ENCODE data around the gene SDC3. TPM values are rescaled to one million over a fixed set of nuclear protein-coding genes. Genes with fewer than 3 reads are reported as not detected.

The SDC3 gene
- total and polyA plus RNA-seq, 10 of the 15 experiments (the other 5 are each of a cell fraction or from before 2014, with no cell fraction given), result under 0.01 to 0.46 (median 0.07) TPM; not detected in 2

DNA sequence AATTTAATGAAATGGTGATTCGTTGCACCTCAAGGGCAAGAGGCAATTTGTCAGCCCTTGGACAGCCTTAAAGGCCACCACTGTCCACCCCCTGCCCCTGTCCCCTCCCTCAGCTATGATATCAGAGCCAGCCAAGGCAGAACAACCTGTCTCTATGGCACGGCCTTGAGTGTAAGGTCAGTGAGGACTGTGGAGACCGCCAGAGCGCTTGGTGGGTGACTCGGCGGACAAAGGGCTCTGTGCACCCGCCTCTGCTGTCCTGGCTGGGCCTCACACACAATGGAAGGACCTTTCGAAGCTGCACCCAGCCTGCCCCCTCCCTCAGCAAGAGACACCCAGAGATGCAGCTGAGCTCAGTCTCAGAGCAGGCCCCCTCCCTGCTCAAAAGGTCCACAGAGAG, 50.6 kb downstream of the SDC3 start:
- in situ Hi-C loops (cut with MboI), result no loop called here
- Histone ChIP-seq H3K9me3 (replicated peaks; ENCODE audit: control insufficient read depth, insufficient read depth, low read length) (no peaks in the 10 kb centered on the region; the same call in 2 of the 3 replicates), H3K79me2 (ENCODE audit: control insufficient read depth, insufficient read depth, low read length) (no peaks in the 10 kb centered on the region), H3K4me1 (ENCODE audit: control insufficient read depth, insufficient read depth, low read length) (no peaks in the 10 kb centered on the region), H2AFZ (ENCODE audit: control insufficient read depth, low read depth, low read length) (no peak overlapping the region), H3K36me3 (ENCODE audit: control insufficient read depth in 2 of 2, insufficient read depth in 2 of 2, low read length in 1 of 2) (no peaks in the 10 kb centered on the region), H3K4me2 (ENCODE audit: control insufficient read depth, insufficient read depth) (no peak overlapping the region), H4K20me1 (ENCODE audit: control insufficient read depth, insufficient read depth) (no peaks in the 10 kb centered on the region), H3K27me3 (replicated peaks in 1 of 2; ENCODE audit: control insufficient read depth in 2 of 2, insufficient read depth in 2 of 2, low read length in 1 of 2) (peaks cover 0 to 5% of the 10 kb centered on the region in 2 experiments; a peak in 2 of 4 replicates), H3K4me3 (no peak overlapping the region), H3K27ac (ENCODE audit: control insufficient read depth, insufficient read depth) (no peak overlapping the region), H3K9ac (ENCODE audit: control insufficient read depth, insufficient read depth, low read length) (no peak overlapping the region)
- no TSS peak for BruUV-seq (replicated peaks)
- no peak for TF ChIP-seq RCOR1 (conservative IDR thresholded peaks at IDR 0.05; ENCODE audit: low read depth, low read length)
- no peak for TF ChIP-seq SREBF1 (IDR thresholded peaks at IDR 0.05; ENCODE audit: low read length)
- no peak for TF ChIP-seq FOS (IDR thresholded peaks at IDR 0.05; ENCODE audit: borderline replicate concordance, extremely low read depth, insufficient read length)
- no peak for TF ChIP-seq NR2F1 (conservative IDR thresholded peaks at IDR 0.05)
- no peak for TF ChIP-seq SMAD1 (IDR thresholded peaks at IDR 0.05; ENCODE audit: low read depth, partially characterized antibody)
- TF ChIP-seq, protein P1, sequence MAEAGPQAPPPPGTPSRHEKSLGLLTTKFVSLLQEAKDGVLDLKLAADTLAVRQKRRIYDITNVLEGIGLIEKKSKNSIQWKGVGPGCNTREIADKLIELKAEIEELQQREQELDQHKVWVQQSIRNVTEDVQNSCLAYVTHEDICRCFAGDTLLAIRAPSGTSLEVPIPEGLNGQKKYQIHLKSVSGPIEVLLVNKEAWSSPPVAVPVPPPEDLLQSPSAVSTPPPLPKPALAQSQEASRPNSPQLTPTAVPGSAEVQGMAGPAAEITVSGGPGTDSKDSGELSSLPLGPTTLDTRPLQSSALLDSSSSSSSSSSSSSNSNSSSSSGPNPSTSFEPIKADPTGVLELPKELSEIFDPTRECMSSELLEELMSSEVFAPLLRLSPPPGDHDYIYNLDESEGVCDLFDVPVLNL (IDR thresholded peaks at IDR 0.05; ENCODE audit: low read depth, low read length), result no peak
- TF ChIP-seq, protein P2, sequence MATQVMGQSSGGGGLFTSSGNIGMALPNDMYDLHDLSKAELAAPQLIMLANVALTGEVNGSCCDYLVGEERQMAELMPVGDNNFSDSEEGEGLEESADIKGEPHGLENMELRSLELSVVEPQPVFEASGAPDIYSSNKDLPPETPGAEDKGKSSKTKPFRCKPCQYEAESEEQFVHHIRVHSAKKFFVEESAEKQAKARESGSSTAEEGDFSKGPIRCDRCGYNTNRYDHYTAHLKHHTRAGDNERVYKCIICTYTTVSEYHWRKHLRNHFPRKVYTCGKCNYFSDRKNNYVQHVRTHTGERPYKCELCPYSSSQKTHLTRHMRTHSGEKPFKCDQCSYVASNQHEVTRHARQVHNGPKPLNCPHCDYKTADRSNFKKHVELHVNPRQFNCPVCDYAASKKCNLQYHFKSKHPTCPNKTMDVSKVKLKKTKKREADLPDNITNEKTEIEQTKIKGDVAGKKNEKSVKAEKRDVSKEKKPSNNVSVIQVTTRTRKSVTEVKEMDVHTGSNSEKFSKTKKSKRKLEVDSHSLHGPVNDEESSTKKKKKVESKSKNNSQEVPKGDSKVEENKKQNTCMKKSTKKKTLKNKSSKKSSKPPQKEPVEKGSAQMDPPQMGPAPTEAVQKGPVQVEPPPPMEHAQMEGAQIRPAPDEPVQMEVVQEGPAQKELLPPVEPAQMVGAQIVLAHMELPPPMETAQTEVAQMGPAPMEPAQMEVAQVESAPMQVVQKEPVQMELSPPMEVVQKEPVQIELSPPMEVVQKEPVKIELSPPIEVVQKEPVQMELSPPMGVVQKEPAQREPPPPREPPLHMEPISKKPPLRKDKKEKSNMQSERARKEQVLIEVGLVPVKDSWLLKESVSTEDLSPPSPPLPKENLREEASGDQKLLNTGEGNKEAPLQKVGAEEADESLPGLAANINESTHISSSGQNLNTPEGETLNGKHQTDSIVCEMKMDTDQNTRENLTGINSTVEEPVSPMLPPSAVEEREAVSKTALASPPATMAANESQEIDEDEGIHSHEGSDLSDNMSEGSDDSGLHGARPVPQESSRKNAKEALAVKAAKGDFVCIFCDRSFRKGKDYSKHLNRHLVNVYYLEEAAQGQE (IDR thresholded peaks at IDR 0.05; ENCODE audit: low read depth, low read length), result no peak
- TF ChIP-seq, protein P3, sequence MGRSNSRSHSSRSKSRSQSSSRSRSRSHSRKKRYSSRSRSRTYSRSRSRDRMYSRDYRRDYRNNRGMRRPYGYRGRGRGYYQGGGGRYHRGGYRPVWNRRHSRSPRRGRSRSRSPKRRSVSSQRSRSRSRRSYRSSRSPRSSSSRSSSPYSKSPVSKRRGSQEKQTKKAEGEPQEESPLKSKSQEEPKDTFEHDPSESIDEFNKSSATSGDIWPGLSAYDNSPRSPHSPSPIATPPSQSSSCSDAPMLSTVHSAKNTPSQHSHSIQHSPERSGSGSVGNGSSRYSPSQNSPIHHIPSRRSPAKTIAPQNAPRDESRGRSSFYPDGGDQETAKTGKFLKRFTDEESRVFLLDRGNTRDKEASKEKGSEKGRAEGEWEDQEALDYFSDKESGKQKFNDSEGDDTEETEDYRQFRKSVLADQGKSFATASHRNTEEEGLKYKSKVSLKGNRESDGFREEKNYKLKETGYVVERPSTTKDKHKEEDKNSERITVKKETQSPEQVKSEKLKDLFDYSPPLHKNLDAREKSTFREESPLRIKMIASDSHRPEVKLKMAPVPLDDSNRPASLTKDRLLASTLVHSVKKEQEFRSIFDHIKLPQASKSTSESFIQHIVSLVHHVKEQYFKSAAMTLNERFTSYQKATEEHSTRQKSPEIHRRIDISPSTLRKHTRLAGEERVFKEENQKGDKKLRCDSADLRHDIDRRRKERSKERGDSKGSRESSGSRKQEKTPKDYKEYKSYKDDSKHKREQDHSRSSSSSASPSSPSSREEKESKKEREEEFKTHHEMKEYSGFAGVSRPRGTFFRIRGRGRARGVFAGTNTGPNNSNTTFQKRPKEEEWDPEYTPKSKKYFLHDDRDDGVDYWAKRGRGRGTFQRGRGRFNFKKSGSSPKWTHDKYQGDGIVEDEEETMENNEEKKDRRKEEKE (IDR thresholded peaks at IDR 0.05), result no peak
- ChIA-PET POLR2A (no interaction called here), RAD21 (ENCODE audit: unreplicated experiment) (no interaction called here), CTCF (no interaction called here), SMC1A (ENCODE audit: uncharacterized antibody, unreplicated experiment) (no interaction called here)
- WGBS (ENCODE audit: insufficient coverage, insufficient replicate concordance, low lambda C conversion rate, missing lambda C conversion rate), result 30% methylated on average over 8 of the region's 8 CpGs
- intact Hi-C loops (cut with micrococcal nuclease; ENCODE audit: unreplicated experiment), result no loop called here
- ATAC-seq (no peak), DNase-seq (ENCODE audit: low read depth, low spot score) (no peak), FAIRE-seq (no peak)
